GM12878 (cell line): ENCODE data around the gene LTN1.

ENCODE experiments used
- ATF7 ChIP-seq: fragments of 450-650 bp; IDR thresholded peaks from 2 replicates; pipeline ENCODE4 v1.6.1; 2016; ENCODE audit warnings: low read depth, mild to moderate bottlenecking
- BCL11A ChIP-seq: IDR thresholded peaks from 2 replicates; pipeline ENCODE4 v1.6.1; 2011; ENCODE audit warnings: low read depth, low read length
- BRCA1 ChIP-seq: IDR thresholded peaks from 2 replicates; pipeline ENCODE4 v1.6.1; 2011; ENCODE audit warnings: low read depth, low read length, improper control_type of control experiment
- EZH2 ChIP-seq: IDR thresholded peaks from 2 replicates; pipeline ENCODE4 v1.6.1; 2012; ENCODE audit warnings: low read depth, mild to moderate bottlenecking, control low read depth, inconsistent platforms, low read length, borderline replicate concordance; ENCODE audit not compliant: control insufficient read depth
- JUNB ChIP-seq: IDR thresholded peaks from 2 replicates; pipeline ENCODE4 v1.6.1; 2016; ENCODE audit warnings: antibody characterized with exemption, mild to moderate bottlenecking
- POLR2A ChIP-seq: IDR thresholded peaks from 2 replicates; pipeline ENCODE4 v1.6.1; 2011; ENCODE audit warnings: low read depth, mild to moderate bottlenecking, low read length
- YY1 ChIP-seq: IDR thresholded peaks from 2 replicates; pipeline ENCODE4 v1.6.1; 2011; ENCODE audit warnings: low read depth, mild to moderate bottlenecking, low read length
- TF ChIP-seq, protein P1 (sequence below), 3 experiments: IDR thresholded peaks in 2 of 3; conservative IDR thresholded peaks in 1 of 3; 2 replicates each; pipeline ENCODE4 v1.5.1; 2011; ENCODE audit warnings: low read depth in 3 of 3, low read length in 3 of 3, mild to moderate bottlenecking in 3 of 3, control low read depth in 2 of 3, moderate library complexity in 2 of 3, inconsistent platforms in 1 of 3, mixed read lengths in 1 of 3; ENCODE audit not compliant: control insufficient read depth in 2 of 3, insufficient read depth in 1 of 3; ENCODE audit errors: extremely low read depth in 1 of 3
- TF ChIP-seq, protein P2 (sequence below): IDR thresholded peaks from 2 replicates; pipeline ENCODE4 v1.6.1; 2012; ENCODE audit warnings: low read length, inconsistent platforms

DNA sequence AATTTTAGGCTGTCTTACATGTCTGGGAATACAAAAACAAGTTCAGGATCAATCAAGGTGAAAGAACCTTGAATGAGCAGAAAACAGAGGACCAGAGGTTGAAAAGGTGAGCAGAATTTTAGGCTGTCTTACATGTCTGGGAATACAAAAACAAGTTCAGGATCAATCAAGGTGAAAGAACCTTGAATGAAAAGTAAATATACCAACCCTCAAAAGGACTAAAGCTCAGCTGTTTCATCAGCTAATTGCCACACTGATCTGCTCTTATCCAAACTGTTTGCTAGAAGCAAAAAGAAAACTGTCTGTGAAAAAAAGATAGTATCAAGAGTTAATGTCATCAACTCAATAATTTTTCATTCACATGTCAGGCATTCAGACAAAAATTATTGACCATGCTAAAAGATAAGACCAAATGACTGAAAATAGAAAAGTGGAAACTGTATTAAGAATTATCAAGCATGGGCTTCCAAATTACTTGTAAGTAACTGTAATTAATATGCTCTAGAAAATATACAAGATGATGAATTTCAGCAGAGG lies 69.2 kb downstream of the LTN1 start:
- TF ChIP-seq EZH2 (no peak), BCL11A (no peak), YY1 (no peak), BRCA1 (no peak), ATF7 (no peak), JUNB (no peak), POLR2A (no peak)
- TF ChIP-seq, protein P1, sequence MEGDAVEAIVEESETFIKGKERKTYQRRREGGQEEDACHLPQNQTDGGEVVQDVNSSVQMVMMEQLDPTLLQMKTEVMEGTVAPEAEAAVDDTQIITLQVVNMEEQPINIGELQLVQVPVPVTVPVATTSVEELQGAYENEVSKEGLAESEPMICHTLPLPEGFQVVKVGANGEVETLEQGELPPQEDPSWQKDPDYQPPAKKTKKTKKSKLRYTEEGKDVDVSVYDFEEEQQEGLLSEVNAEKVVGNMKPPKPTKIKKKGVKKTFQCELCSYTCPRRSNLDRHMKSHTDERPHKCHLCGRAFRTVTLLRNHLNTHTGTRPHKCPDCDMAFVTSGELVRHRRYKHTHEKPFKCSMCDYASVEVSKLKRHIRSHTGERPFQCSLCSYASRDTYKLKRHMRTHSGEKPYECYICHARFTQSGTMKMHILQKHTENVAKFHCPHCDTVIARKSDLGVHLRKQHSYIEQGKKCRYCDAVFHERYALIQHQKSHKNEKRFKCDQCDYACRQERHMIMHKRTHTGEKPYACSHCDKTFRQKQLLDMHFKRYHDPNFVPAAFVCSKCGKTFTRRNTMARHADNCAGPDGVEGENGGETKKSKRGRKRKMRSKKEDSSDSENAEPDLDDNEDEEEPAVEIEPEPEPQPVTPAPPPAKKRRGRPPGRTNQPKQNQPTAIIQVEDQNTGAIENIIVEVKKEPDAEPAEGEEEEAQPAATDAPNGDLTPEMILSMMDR (IDR thresholded peaks at IDR 0.05 in 2 of 3, conservative IDR thresholded peaks at IDR 0.05 in 1 of 3; ENCODE audit: control insufficient read depth in 2 of 3, extremely low read depth in 1 of 3, insufficient read depth in 1 of 3, low read depth in 3 of 3, low read length in 3 of 3), result no peak
- TF ChIP-seq, protein P2, sequence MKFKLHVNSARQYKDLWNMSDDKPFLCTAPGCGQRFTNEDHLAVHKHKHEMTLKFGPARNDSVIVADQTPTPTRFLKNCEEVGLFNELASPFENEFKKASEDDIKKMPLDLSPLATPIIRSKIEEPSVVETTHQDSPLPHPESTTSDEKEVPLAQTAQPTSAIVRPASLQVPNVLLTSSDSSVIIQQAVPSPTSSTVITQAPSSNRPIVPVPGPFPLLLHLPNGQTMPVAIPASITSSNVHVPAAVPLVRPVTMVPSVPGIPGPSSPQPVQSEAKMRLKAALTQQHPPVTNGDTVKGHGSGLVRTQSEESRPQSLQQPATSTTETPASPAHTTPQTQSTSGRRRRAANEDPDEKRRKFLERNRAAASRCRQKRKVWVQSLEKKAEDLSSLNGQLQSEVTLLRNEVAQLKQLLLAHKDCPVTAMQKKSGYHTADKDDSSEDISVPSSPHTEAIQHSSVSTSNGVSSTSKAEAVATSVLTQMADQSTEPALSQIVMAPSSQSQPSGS, result no peak
